ENCODE measurements around the gene ATP2C2.
"Not testable (repeated sequence)": the region's sequence is repeated elsewhere in the genome, so short reads cannot be mapped to it uniquely, and the experiment has no call there.

ATP2C2 gene

DNA sequence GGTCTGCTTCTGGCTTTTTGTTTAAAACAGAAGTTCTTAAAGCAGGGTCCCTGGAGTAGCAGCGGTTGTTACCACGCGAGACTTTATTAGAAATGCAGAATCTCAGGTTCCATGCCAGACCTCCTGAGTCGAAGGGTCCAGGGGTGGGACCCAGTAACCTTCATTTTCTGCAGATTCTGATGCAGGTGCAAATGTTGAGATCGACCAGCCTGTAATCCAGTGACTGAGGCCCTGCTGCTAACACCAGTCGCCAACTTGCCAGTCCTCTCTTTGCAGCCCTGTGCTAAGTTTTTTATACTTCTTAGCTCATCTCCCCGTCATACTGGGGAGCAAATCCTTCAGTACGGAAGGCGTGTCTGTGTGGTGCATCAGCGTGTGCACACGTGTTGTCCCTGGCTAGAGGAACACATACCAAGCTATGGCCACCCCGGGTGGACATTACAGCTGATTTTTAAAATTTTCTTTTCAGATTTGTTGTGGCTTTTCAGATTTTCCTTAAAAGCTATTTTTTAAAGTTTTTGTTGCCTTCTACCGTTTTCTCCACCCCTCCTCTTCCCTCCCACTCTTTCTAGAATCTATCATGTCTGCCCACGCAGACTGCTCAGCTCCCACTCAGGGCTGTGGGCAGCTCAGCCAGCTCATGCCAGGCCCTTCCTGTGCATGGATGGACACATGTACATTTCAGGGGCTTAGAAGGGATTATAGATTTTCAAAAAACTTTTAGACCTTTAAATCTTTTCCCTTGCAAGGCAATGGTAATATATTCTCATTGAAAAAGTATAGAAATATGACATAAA, 78.5 kb downstream of the ATP2C2 start:
- Histone ChIP-seq H3K4me3 (ENCODE audit: insufficient read depth, low read depth, low read length, poor library complexity, severe bottlenecking) (no peak overlapping the region), H3K27me3 (replicated peaks; ENCODE audit: control insufficient read depth, insufficient read depth, low read length, poor library complexity, severe bottlenecking) (no peaks in the 10 kb centered on the region), H3K36me3 (ENCODE audit: control insufficient read depth, insufficient read depth, low read length) (no peaks in the 10 kb centered on the region), H3K4me1 (ENCODE audit: control insufficient read depth, insufficient read depth, low read length, poor library complexity, severe bottlenecking) (no peaks in the 10 kb centered on the region), H3K27ac (ENCODE audit: insufficient read depth, low read length, poor library complexity, severe bottlenecking) (no peak overlapping the region), H3K9me3 (ENCODE audit: control insufficient read depth, low read length) (no peaks in the 10 kb centered on the region)
- DNase-seq = no peak

DNA sequence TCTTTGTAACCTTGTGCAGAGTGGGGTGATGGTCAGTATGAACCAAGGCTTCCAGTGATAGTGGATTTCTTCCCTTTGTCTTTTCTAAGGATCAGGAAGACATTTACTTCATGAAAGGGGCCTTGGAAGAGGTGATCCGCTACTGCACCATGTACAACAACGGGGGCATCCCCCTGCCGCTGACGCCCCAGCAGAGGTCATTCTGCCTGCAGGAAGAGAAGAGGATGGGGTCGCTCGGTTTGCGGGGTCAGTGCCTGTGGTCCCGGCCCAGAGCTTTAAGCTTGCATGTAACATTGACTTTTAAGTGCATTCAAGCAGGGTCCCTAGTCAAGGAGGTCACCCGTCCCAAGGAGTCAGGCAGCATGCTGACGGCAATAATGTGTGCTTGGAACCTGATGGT, 80.1 kb downstream of the ATP2C2 start:
- Histone ChIP-seq H3K27me3 (replicated peaks; ENCODE audit: control insufficient read depth, insufficient read depth, low read length, poor library complexity, severe bottlenecking) (no peaks in the 10 kb centered on the region), H3K4me1 (ENCODE audit: control insufficient read depth, insufficient read depth, low read length, poor library complexity, severe bottlenecking) (no peaks in the 10 kb centered on the region), H3K27ac (ENCODE audit: insufficient read depth, low read length, poor library complexity, severe bottlenecking) (no peak overlapping the region), H3K9me3 (ENCODE audit: control insufficient read depth, low read length) (no peaks in the 10 kb centered on the region), H3K4me3 (ENCODE audit: insufficient read depth, low read depth, low read length, poor library complexity, severe bottlenecking) (no peak overlapping the region), H3K36me3 (ENCODE audit: control insufficient read depth, insufficient read depth, low read length) (no peaks in the 10 kb centered on the region)
- no peak for DNase-seq

DNA sequence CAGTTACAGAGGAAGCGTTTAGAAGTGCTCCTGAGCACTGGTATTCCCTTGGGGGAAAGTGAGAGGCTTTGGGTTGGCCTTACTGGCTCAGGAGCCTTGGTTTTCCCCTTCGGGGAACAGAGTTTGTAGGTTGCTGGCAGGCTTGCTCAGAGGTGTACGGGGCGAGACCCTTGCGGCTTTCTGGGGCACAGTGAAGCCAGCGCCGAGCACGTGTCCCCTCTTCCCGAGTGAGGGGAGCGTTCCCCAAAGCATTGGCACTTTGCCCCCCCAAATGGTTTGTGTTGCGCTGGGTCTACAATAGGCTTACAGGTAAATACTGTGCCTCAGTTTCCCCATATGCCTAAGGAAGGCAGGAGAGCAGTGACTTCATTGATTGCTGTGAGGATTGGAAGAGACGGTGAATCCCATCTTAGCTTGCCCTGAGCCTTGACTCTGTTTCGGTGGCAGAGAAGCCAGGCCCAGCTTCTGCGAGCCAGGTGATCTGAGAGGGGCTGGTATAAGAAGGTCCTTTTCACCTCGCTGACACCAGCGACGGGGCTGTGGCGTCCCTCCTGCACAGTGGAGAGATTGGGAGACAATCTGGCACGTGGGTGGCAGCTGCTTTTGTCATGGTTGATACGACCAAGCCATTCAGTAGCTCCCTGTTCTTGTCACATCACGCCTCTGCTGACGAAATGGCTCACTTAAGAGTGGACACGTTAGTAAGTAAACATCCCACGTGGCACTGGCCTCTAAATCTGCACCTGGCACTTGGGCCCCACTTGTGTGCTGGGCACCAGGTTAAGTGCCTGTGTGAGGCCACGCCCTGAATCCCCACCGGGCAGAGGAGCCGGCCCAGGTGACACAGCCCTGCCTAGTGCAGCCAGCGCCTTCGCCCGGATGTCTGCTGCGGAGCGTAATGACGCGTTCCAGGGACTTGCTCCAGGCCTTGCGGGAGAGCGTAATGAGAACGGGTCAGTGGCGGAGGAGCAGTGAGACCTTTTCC, 81.1 kb downstream of the ATP2C2 start:
- DNase-seq = no peak
- H3K36me3 ChIP-seq (ENCODE audit: control insufficient read depth, insufficient read depth, low read length) = no peaks in the 10 kb centered on the region
- no peak overlapping the region for H3K27ac ChIP-seq (ENCODE audit: insufficient read depth, low read length, poor library complexity, severe bottlenecking)

DNA sequence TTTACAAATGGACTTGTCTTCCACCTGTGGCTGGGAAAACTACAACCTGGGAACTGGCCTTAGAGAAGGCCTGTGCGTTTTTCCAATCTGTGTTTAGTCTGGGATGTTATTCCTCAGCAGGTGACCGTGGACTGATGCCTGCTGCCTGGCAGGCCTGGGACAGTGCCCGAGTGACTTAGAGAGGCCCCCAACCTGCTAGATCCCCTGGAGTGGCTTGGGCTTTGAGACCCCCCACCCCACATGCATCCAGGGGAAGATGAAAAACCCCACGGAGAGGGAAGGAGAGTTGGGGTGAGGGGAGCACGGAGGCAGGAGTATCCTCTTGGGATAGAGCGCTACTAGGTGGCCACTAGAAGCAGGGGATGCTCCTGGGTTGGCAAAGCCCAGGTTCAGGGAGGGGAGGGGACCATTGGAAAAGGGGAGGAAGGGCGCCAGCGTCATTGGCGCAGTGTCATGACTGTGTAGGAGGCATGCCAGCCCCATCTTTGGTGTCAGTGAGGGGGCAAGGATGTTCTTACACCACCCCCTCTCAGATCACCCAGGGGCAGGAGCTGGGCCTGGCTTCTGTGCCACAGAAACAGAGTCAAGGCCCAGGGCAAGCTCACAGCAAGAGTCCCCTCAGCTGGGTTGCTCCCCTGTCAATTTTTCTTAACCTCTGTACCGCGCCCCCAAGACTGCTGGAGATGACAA, 82.0 kb downstream of the ATP2C2 start:
- no peak overlapping the region for H3K4me3 ChIP-seq (ENCODE audit: insufficient read depth, low read depth, low read length, poor library complexity, severe bottlenecking)
- no peaks in the 10 kb centered on the region for H3K27me3 ChIP-seq (replicated peaks; ENCODE audit: control insufficient read depth, insufficient read depth, low read length, poor library complexity, severe bottlenecking)
- no peaks in the 10 kb centered on the region for H3K9me3 ChIP-seq (ENCODE audit: control insufficient read depth, low read length)
- no peak overlapping the region for H3K27ac ChIP-seq (ENCODE audit: insufficient read depth, low read length, poor library complexity, severe bottlenecking)
- H3K36me3 ChIP-seq (ENCODE audit: control insufficient read depth, insufficient read depth, low read length) = no peaks in the 10 kb centered on the region
- no peak for DNase-seq
- no peaks in the 10 kb centered on the region for H3K4me1 ChIP-seq (ENCODE audit: control insufficient read depth, insufficient read depth, low read length, poor library complexity, severe bottlenecking)

More for the DNA sequence above, 81.1 kb downstream of the ATP2C2 start:
- no peaks in the 10 kb centered on the region for H3K4me1 ChIP-seq (ENCODE audit: control insufficient read depth, insufficient read depth, low read length, poor library complexity, severe bottlenecking)
- no peak overlapping the region for H3K4me3 ChIP-seq (ENCODE audit: insufficient read depth, low read depth, low read length, poor library complexity, severe bottlenecking)
- H3K9me3 ChIP-seq (ENCODE audit: control insufficient read depth, low read length) = no peaks in the 10 kb centered on the region
- no peaks in the 10 kb centered on the region for H3K27me3 ChIP-seq (replicated peaks; ENCODE audit: control insufficient read depth, insufficient read depth, low read length, poor library complexity, severe bottlenecking)

DNA sequence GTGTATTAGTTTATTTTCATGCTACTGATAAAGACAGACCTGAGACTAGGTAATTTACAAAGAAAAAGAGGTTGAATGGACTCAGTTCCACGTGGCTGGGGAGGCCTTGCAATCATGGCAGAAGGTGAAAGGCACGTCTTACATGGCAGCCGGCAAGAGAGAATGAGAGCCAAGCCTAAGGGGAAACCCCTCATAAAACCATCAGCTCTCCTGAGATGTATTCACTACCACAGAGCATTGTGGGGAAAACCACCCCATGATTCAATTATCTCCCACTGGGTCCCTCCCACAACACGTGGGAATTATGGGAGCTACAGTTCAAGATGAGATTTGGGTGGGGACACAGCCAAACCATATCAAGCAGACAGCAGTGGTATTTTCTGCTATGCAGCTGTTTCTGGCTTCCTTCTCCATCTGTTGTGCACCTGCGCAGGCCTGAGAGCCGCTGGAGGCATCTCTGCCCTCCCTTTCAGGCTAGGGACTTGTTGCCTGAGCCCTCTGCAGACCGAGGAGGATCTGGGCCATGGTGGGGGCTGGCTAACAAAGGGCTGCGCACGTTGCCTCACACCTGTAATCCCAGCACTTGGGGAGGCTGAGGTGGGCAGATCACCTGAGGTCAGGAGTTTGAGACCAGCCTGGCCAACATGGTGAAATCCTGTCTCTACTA, 82.8 kb downstream of the ATP2C2 start:
- not testable (repeated sequence) for H3K27ac ChIP-seq (ENCODE audit: insufficient read depth, low read length, poor library complexity, severe bottlenecking); H3K9me3 ChIP-seq (ENCODE audit: control insufficient read depth, low read length); H3K36me3 ChIP-seq (ENCODE audit: control insufficient read depth, insufficient read depth, low read length); H3K4me3 ChIP-seq (ENCODE audit: insufficient read depth, low read depth, low read length, poor library complexity, severe bottlenecking); H3K27me3 ChIP-seq (replicated peaks; ENCODE audit: control insufficient read depth, insufficient read depth, low read length, poor library complexity, severe bottlenecking); H3K4me1 ChIP-seq (ENCODE audit: control insufficient read depth, insufficient read depth, low read length, poor library complexity, severe bottlenecking); DNase-seq

DNA sequence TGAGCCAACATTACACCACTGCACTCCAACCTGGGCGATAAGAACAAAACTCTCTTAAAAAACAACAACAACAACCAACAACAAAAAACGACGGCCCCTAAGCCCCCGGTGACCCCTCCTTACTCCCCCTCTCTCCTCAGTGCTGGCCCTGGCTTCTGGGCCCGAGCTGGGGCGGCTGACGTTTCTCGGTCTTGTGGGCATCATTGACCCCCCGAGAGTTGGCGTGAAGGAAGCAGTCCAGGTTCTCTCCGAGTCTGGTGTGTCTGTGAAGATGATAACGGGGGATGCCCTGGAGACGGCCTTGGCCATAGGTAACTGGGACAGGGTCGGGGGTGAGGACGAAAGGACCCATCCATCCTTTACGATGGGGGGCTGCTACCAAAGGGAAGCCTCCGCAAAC, 83.4 kb downstream of the ATP2C2 start:
- Histone ChIP-seq H3K9me3 (ENCODE audit: control insufficient read depth, low read length) (no peaks in the 10 kb centered on the region), H3K36me3 (ENCODE audit: control insufficient read depth, insufficient read depth, low read length) (no peaks in the 10 kb centered on the region), H3K27ac (ENCODE audit: insufficient read depth, low read length, poor library complexity, severe bottlenecking) (no peak overlapping the region), H3K4me3 (ENCODE audit: insufficient read depth, low read depth, low read length, poor library complexity, severe bottlenecking) (no peak overlapping the region), H3K4me1 (ENCODE audit: control insufficient read depth, insufficient read depth, low read length, poor library complexity, severe bottlenecking) (no peaks in the 10 kb centered on the region), H3K27me3 (replicated peaks; ENCODE audit: control insufficient read depth, insufficient read depth, low read length, poor library complexity, severe bottlenecking) (no peaks in the 10 kb centered on the region)
- no peak for DNase-seq

DNA sequence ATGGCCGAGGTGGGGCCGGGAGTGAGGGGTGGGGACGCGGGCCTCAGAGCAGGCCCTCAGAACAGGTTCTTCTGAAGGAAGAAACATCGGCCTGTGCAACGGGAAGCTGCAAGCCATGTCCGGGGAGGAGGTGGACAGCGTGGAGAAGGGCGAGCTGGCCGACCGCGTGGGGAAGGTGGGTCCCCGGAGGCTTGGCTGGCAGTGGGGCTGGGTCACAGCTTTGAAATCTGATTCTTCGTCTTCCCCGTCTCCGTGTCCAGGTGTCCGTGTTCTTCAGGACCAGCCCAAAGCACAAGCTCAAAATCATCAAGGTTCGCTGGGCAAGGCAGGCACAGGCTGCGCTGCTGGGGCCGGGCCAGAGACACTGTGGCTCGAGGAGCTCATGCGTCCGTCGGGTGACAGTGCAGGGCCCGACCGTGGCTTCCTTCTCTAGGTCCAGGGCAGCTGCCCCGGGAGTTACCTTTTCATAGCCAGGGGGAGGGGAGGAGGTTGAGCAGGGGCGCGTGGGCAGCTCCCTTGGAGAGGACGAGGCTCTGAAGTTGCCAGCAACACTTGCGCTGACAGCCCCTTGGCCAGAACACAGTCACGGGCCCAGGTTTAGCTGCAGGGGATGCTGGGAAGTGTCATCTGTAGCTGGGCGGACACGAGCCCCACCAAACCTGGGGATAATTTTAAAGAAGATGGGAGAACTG, 84.9 kb downstream of the ATP2C2 start:
- no peak overlapping the region for H3K4me3 ChIP-seq (ENCODE audit: insufficient read depth, low read depth, low read length, poor library complexity, severe bottlenecking)
- H3K4me1 ChIP-seq (ENCODE audit: control insufficient read depth, insufficient read depth, low read length, poor library complexity, severe bottlenecking) = no peaks in the 10 kb centered on the region
- H3K36me3 ChIP-seq (ENCODE audit: control insufficient read depth, insufficient read depth, low read length) = no peaks in the 10 kb centered on the region
- no peaks in the 10 kb centered on the region for H3K27me3 ChIP-seq (replicated peaks; ENCODE audit: control insufficient read depth, insufficient read depth, low read length, poor library complexity, severe bottlenecking)
- no peak for DNase-seq
- H3K9me3 ChIP-seq (ENCODE audit: control insufficient read depth, low read length) = no peaks in the 10 kb centered on the region
- no peak overlapping the region for H3K27ac ChIP-seq (ENCODE audit: insufficient read depth, low read length, poor library complexity, severe bottlenecking)

DNA sequence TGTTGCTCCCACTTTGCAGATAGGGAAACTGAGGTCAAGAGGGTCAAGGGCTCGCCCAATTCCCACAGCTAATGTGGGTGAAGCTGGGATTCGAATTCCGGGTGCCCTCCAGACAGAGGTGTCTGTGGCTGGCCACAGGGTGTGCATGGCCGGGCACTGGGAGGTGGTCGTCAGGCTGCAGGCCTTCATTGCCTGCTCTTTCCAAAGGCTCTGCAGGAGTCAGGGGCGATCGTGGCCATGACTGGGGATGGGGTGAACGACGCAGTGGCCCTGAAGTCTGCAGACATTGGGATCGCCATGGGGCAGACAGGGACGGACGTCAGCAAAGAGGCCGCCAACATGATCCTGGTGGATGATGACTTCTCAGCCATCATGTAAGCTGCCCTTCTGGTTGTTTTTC, 86.3 kb downstream of the ATP2C2 start:
- Histone ChIP-seq H3K4me1 (ENCODE audit: control insufficient read depth, insufficient read depth, low read length, poor library complexity, severe bottlenecking) (no peaks in the 10 kb centered on the region), H3K9me3 (ENCODE audit: control insufficient read depth, low read length) (no peaks in the 10 kb centered on the region), H3K27me3 (replicated peaks; ENCODE audit: control insufficient read depth, insufficient read depth, low read length, poor library complexity, severe bottlenecking) (no peaks in the 10 kb centered on the region), H3K27ac (ENCODE audit: insufficient read depth, low read length, poor library complexity, severe bottlenecking) (no peak overlapping the region), H3K4me3 (ENCODE audit: insufficient read depth, low read depth, low read length, poor library complexity, severe bottlenecking) (no peak overlapping the region), H3K36me3 (ENCODE audit: control insufficient read depth, insufficient read depth, low read length) (no peaks in the 10 kb centered on the region)
- no peak for DNase-seq

DNA sequence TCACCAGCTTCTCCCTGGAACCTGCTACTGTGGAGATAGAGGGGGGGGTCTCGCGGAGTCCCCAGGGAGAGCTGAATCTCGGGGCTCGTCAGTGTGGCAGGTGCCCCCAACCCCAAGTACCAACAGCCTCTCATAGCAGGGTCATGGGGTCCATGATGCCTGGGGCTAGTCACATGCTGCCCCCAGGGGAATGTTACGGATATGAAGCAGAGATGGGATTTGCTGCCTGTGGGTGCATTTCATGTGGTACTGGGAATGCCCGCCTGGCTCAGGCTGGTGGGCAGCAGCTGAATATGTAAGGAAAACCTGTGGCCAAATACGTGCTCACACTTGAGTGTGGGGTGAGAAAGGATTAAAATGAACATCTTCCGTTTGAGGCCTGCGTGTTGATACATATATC, 86.7 kb downstream of the ATP2C2 start:
- no peaks in the 10 kb centered on the region for H3K27me3 ChIP-seq (replicated peaks; ENCODE audit: control insufficient read depth, insufficient read depth, low read length, poor library complexity, severe bottlenecking)
- DNase-seq = no peak
- H3K9me3 ChIP-seq (ENCODE audit: control insufficient read depth, low read length) = no peaks in the 10 kb centered on the region
- H3K27ac ChIP-seq (ENCODE audit: insufficient read depth, low read length, poor library complexity, severe bottlenecking) = no peak overlapping the region
- H3K4me1 ChIP-seq (ENCODE audit: control insufficient read depth, insufficient read depth, low read length, poor library complexity, severe bottlenecking) = no peaks in the 10 kb centered on the region
- no peak overlapping the region for H3K4me3 ChIP-seq (ENCODE audit: insufficient read depth, low read depth, low read length, poor library complexity, severe bottlenecking)
- no peaks in the 10 kb centered on the region for H3K36me3 ChIP-seq (ENCODE audit: control insufficient read depth, insufficient read depth, low read length)

Measured in effector memory CD4-positive, alpha-beta T cell (primary cell).